D721Med (cell line): ENCODE measurements around the gene PRKAR1B.

ENCODE experiments used
- DNase-seq: peaks from one replicate; pipeline ENCODE4 v3.0.0; 2011; ENCODE audit warnings: low spot score; ENCODE audit not compliant: insufficient read length
- FAIRE-seq: peaks from 2 replicates; lab custom pipeline; 2011; peaks lifted over from hg19 to GRCh38; lab: Jason Lieb, UNC
- CTCF ChIP-seq: IDR thresholded peaks from 2 replicates; pipeline ENCODE4 v1.5.1; 2012; ENCODE audit warnings: mild to moderate bottlenecking, control low read depth; ENCODE audit not compliant: insufficient read depth; ENCODE audit errors: missing control alignments

Gene PRKAR1B

GRCh38 chr7:561631-562373 is 165.3 kb downstream of the PRKAR1B start:
- FAIRE-seq (no peak), DNase-seq (no peak)
- TF ChIP-seq CTCF = no peak

- FAIRE-seq (no peak), DNase-seq (no peak)
Measured at GRCh38 chr7:560966-561630, 166.0 kb downstream of the PRKAR1B start.

GRCh38 chr7:559396-559705 is 167.7 kb downstream of the PRKAR1B start:
- DNase-seq = no peak
- no peak for TF ChIP-seq CTCF
- FAIRE-seq = no peak

More at GRCh38 chr7:560966-561630, 166.0 kb downstream of the PRKAR1B start:
- TF ChIP-seq CTCF = no peak

- no peak for DNase-seq
- FAIRE-seq = no peak
- no peak for TF ChIP-seq CTCF
Measured at GRCh38 chr7:557558-557881, 169.6 kb downstream of the PRKAR1B start.

- FAIRE-seq (no peak), DNase-seq (no peak)
- no peak for TF ChIP-seq CTCF
Measured at GRCh38 chr7:556837-557557, 170.1 kb downstream of the PRKAR1B start.

- DNase-seq = no peak
- no peak for FAIRE-seq
- TF ChIP-seq CTCF = no peak
Measured at GRCh38 chr7:556291-556826, 170.7 kb downstream of the PRKAR1B start.
